Measurements from ENCODE around the gene NFATC1.

Gene NFATC1

GRCh38 chr18:79572093-79572780, 176.5 kb downstream of the NFATC1 start:
- no peak overlapping the region for H3K4me3 ChIP-seq (ENCODE audit: low read depth in 1 of 5, low read length in 5 of 5)
- peaks cover 3 to 38% (median 31%) of the 10 kb centered on the region in 5 donors for H3K4me1 ChIP-seq (ENCODE audit: control insufficient read depth in 5 of 5, insufficient read depth in 5 of 5, low read length in 5 of 5)
- H3K27ac ChIP-seq (ENCODE audit: low read depth, low read length) = no peak overlapping the region
- peaks cover 3 to 22% (median 19%) of the 10 kb centered on the region in 5 donors for H3K9me3 ChIP-seq (ENCODE audit: control insufficient read depth in 5 of 5, low read length in 5 of 5)
- H3K9ac ChIP-seq (ENCODE audit: low read length in 5 of 5) = no peak overlapping the region
- H3K27me3 ChIP-seq (ENCODE audit: control insufficient read depth in 5 of 5, insufficient read depth in 4 of 5, low read length in 5 of 5) = peaks cover 0 to 3% (median 0%) of the 10 kb centered on the region in 5 donors
- no peaks in the 10 kb centered on the region for H3K36me3 ChIP-seq (ENCODE audit: control insufficient read depth in 5 of 5, insufficient read depth in 5 of 5, low read length in 5 of 5)

- H3K36me3 ChIP-seq (ENCODE audit: control insufficient read depth in 5 of 5, insufficient read depth in 5 of 5, low read length in 5 of 5) = no peaks in the 10 kb centered on the region
- no peak overlapping the region for H3K9ac ChIP-seq (ENCODE audit: low read length in 5 of 5)
- H3K9me3 ChIP-seq (ENCODE audit: control insufficient read depth in 5 of 5, low read length in 5 of 5) = peaks cover 3 to 22% (median 19%) of the 10 kb centered on the region in 5 donors
- peak overlapping the region in 2 of 5 donors; percentile 18 to 38 for H3K4me3 ChIP-seq (ENCODE audit: low read depth in 1 of 5, low read length in 5 of 5)
- peaks cover 0 to 38% (median 28%) of the 10 kb centered on the region in 5 donors for H3K4me1 ChIP-seq (ENCODE audit: control insufficient read depth in 5 of 5, insufficient read depth in 5 of 5, low read length in 5 of 5)
- H3K27ac ChIP-seq (ENCODE audit: low read depth, low read length) = no peak overlapping the region
- H3K27me3 ChIP-seq (ENCODE audit: control insufficient read depth in 5 of 5, insufficient read depth in 4 of 5, low read length in 5 of 5) = peaks cover 0 to 5% (median 0%) of the 10 kb centered on the region in 5 donors
These were observed 177.2 kb downstream of the NFATC1 start for GRCh38 chr18:79572848-79573451.

GRCh38 chr18:79573921-79574491, 178.3 kb downstream of the NFATC1 start:
- Histone ChIP-seq H3K4me3 (ENCODE audit: low read depth in 1 of 5, low read length in 5 of 5) (no peak overlapping the region), H3K36me3 (ENCODE audit: control insufficient read depth in 5 of 5, insufficient read depth in 5 of 5, low read length in 5 of 5) (no peaks in the 10 kb centered on the region), H3K9me3 (ENCODE audit: control insufficient read depth in 5 of 5, low read length in 5 of 5) (peaks cover 3 to 22% (median 19%) of the 10 kb centered on the region in 5 donors), H3K9ac (ENCODE audit: low read length in 5 of 5) (no peak overlapping the region), H3K27ac (ENCODE audit: low read depth, low read length) (no peak overlapping the region), H3K4me1 (ENCODE audit: control insufficient read depth in 5 of 5, insufficient read depth in 5 of 5, low read length in 5 of 5) (peaks cover 0 to 39% (median 28%) of the 10 kb centered on the region in 5 donors), H3K27me3 (ENCODE audit: control insufficient read depth in 5 of 5, insufficient read depth in 4 of 5, low read length in 5 of 5) (peaks cover 0 to 5% (median 0%) of the 10 kb centered on the region in 5 donors)

- peaks cover 0 to 39% (median 28%) of the 10 kb centered on the region in 5 donors for H3K4me1 ChIP-seq (ENCODE audit: control insufficient read depth in 5 of 5, insufficient read depth in 5 of 5, low read length in 5 of 5)
- no peak overlapping the region for H3K9ac ChIP-seq (ENCODE audit: low read length in 5 of 5)
- H3K9me3 ChIP-seq (ENCODE audit: control insufficient read depth in 5 of 5, low read length in 5 of 5) = peaks cover 3 to 22% (median 19%) of the 10 kb centered on the region in 5 donors
- H3K27me3 ChIP-seq (ENCODE audit: control insufficient read depth in 5 of 5, insufficient read depth in 4 of 5, low read length in 5 of 5) = peaks cover 0 to 5% (median 0%) of the 10 kb centered on the region in 5 donors
- no peaks in the 10 kb centered on the region for H3K36me3 ChIP-seq (ENCODE audit: control insufficient read depth in 5 of 5, insufficient read depth in 5 of 5, low read length in 5 of 5)
- H3K27ac ChIP-seq (ENCODE audit: low read depth, low read length) = no peak overlapping the region
- no peak overlapping the region for H3K4me3 ChIP-seq (ENCODE audit: low read depth in 1 of 5, low read length in 5 of 5)
These were observed 179.3 kb downstream of the NFATC1 start for GRCh38 chr18:79574938-79575525.

- H3K4me1 ChIP-seq (ENCODE audit: control insufficient read depth in 5 of 5, insufficient read depth in 5 of 5, low read length in 5 of 5) = peaks cover 0 to 39% (median 28%) of the 10 kb centered on the region in 5 donors
- H3K27me3 ChIP-seq (ENCODE audit: control insufficient read depth in 5 of 5, insufficient read depth in 4 of 5, low read length in 5 of 5) = peaks cover 0 to 5% (median 0%) of the 10 kb centered on the region in 5 donors
- H3K36me3 ChIP-seq (ENCODE audit: control insufficient read depth in 5 of 5, insufficient read depth in 5 of 5, low read length in 5 of 5) = no peaks in the 10 kb centered on the region
- peak overlapping the region in 1 of 5 donors; percentile 31 for H3K9ac ChIP-seq (ENCODE audit: low read length in 5 of 5)
- no peak overlapping the region for H3K4me3 ChIP-seq (ENCODE audit: low read depth in 1 of 5, low read length in 5 of 5)
- H3K27ac ChIP-seq (ENCODE audit: low read depth, low read length) = no peak overlapping the region
- H3K9me3 ChIP-seq (ENCODE audit: control insufficient read depth in 5 of 5, low read length in 5 of 5) = peaks cover 3 to 22% (median 19%) of the 10 kb centered on the region in 5 donors
These were observed 180.4 kb downstream of the NFATC1 start for GRCh38 chr18:79575891-79576685.

- Histone ChIP-seq H3K27ac (ENCODE audit: low read depth, low read length) (no peak overlapping the region), H3K9me3 (ENCODE audit: control insufficient read depth in 5 of 5, low read length in 5 of 5) (peaks cover 3 to 22% (median 19%) of the 10 kb centered on the region in 5 donors), H3K36me3 (ENCODE audit: control insufficient read depth in 5 of 5, insufficient read depth in 5 of 5, low read length in 5 of 5) (no peaks in the 10 kb centered on the region), H3K9ac (ENCODE audit: low read length in 5 of 5) (peak overlapping the region in 1 of 5 donors; percentile 31), H3K27me3 (ENCODE audit: control insufficient read depth in 5 of 5, insufficient read depth in 4 of 5, low read length in 5 of 5) (peaks cover 0 to 4% (median 0%) of the 10 kb centered on the region in 5 donors), H3K4me3 (ENCODE audit: low read depth in 1 of 5, low read length in 5 of 5) (peak overlapping the region in 1 of 5 donors; percentile 1), H3K4me1 (ENCODE audit: control insufficient read depth in 5 of 5, insufficient read depth in 5 of 5, low read length in 5 of 5) (peaks cover 0 to 39% (median 28%) of the 10 kb centered on the region in 5 donors)
These were observed 181.1 kb downstream of the NFATC1 start for GRCh38 chr18:79576686-79577351.

- Histone ChIP-seq H3K9me3 (ENCODE audit: control insufficient read depth in 5 of 5, low read length in 5 of 5) (peaks cover 2 to 18% (median 14%) of the 10 kb centered on the region in 5 donors), H3K36me3 (ENCODE audit: control insufficient read depth in 5 of 5, insufficient read depth in 5 of 5, low read length in 5 of 5) (no peaks in the 10 kb centered on the region), H3K4me1 (ENCODE audit: control insufficient read depth in 5 of 5, insufficient read depth in 5 of 5, low read length in 5 of 5) (peaks cover 0 to 39% (median 28%) of the 10 kb centered on the region in 5 donors), H3K27me3 (ENCODE audit: control insufficient read depth in 5 of 5, insufficient read depth in 4 of 5, low read length in 5 of 5) (peaks cover 0 to 3% (median 0%) of the 10 kb centered on the region in 5 donors), H3K9ac (ENCODE audit: low read length in 5 of 5) (no peak overlapping the region), H3K4me3 (ENCODE audit: low read depth in 1 of 5, low read length in 5 of 5) (no peak overlapping the region), H3K27ac (ENCODE audit: low read depth, low read length) (no peak overlapping the region)
These were observed 182.0 kb downstream of the NFATC1 start for GRCh38 chr18:79577451-79578395.

- no peaks in the 10 kb centered on the region for H3K36me3 ChIP-seq (ENCODE audit: control insufficient read depth in 5 of 5, insufficient read depth in 5 of 5, low read length in 5 of 5)
- H3K4me1 ChIP-seq (ENCODE audit: control insufficient read depth in 5 of 5, insufficient read depth in 5 of 5, low read length in 5 of 5) = peaks cover 0 to 46% (median 28%) of the 10 kb centered on the region in 5 donors
- H3K4me3 ChIP-seq (ENCODE audit: low read depth in 1 of 5, low read length in 5 of 5) = no peak overlapping the region
- peaks cover 0 to 10% (median 5%) of the 10 kb centered on the region in 5 donors for H3K9me3 ChIP-seq (ENCODE audit: control insufficient read depth in 5 of 5, low read length in 5 of 5)
- H3K9ac ChIP-seq (ENCODE audit: low read length in 5 of 5) = no peak overlapping the region
- no peak overlapping the region for H3K27ac ChIP-seq (ENCODE audit: low read depth, low read length)
- H3K27me3 ChIP-seq (ENCODE audit: control insufficient read depth in 5 of 5, insufficient read depth in 4 of 5, low read length in 5 of 5) = peaks cover 0 to 3% (median 0%) of the 10 kb centered on the region in 5 donors
These were observed 182.9 kb downstream of the NFATC1 start for GRCh38 chr18:79578396-79579260.

Data from subcutaneous abdominal adipose tissue (tissue), 5 donors.